Keratinocyte (primary cell): Measurements from ENCODE around the gene NPSR1.

ENCODE experiments used
- EZH2 ChIP-seq: IDR thresholded peaks from one replicate; pipeline ENCODE4 v1.6.1; 2012; ENCODE audit warnings: inconsistent platforms, mild to moderate bottlenecking, low read length, moderate library complexity
- TF ChIP-seq, protein P1 (sequence below), 3 experiments: IDR thresholded peaks in 1 of 3; conservative IDR thresholded peaks in 1 of 3; optimal IDR thresholded peaks in 1 of 3; 2 replicates in 2 of 3; 3 replicates in 1 of 3; pipeline versions ENCODE3 to v1.5.1; 2011; ENCODE audit warnings: low read length in 3 of 3, mild to moderate bottlenecking in 3 of 3, moderate library complexity in 2 of 3, control low read depth in 1 of 3, inconsistent platforms in 1 of 3; ENCODE audit not compliant: insufficient read depth in 2 of 3; ENCODE audit errors: extremely low read depth in 1 of 3

DNA sequence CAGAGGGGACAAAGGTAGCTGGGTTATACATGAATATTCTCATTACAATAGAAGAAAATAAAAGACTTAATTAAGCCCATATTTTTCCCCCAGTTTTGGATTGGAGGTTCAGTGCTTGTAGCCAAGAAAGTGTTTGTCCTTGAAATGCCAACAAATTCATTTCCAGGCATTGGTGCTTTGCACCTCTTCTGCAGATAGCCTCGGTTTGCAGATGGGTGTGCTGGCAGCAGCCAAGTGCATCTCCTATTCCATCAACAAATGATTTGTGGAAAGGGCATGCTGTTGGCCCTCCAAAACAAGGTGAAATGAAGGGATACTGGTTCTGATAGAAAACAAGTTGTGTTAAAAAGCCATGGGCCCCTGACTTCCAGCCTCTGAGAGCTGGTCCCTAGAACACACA is 192.0 kb downstream of the NPSR1 start:
- TF ChIP-seq, protein P1, sequence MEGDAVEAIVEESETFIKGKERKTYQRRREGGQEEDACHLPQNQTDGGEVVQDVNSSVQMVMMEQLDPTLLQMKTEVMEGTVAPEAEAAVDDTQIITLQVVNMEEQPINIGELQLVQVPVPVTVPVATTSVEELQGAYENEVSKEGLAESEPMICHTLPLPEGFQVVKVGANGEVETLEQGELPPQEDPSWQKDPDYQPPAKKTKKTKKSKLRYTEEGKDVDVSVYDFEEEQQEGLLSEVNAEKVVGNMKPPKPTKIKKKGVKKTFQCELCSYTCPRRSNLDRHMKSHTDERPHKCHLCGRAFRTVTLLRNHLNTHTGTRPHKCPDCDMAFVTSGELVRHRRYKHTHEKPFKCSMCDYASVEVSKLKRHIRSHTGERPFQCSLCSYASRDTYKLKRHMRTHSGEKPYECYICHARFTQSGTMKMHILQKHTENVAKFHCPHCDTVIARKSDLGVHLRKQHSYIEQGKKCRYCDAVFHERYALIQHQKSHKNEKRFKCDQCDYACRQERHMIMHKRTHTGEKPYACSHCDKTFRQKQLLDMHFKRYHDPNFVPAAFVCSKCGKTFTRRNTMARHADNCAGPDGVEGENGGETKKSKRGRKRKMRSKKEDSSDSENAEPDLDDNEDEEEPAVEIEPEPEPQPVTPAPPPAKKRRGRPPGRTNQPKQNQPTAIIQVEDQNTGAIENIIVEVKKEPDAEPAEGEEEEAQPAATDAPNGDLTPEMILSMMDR (optimal IDR thresholded peaks at IDR 0.05 in 1 of 3, IDR thresholded peaks at IDR 0.05 in 1 of 3, conservative IDR thresholded peaks at IDR 0.05 in 1 of 3; ENCODE audit: extremely low read depth in 1 of 3, insufficient read depth in 2 of 3, low read length in 3 of 3): no peak
- no peak for TF ChIP-seq EZH2
